Measurements from ENCODE around the gene GNAZ. TPM values are rescaled to one million over a fixed set of nuclear protein-coding genes. Genes with fewer than 3 reads are reported as not detected.

GNAZ gene
- total and polyA plus RNA-seq, 4 donors: 0.21 to 2.2 (median 0.38) TPM

- DNase-seq (ENCODE audit: low spot score): no peak
- no peak for TF ChIP-seq FOXA1 (IDR thresholded peaks at IDR 0.05)
- TF ChIP-seq JUND (IDR thresholded peaks at IDR 0.05): no peak
- TF ChIP-seq, protein P1, sequence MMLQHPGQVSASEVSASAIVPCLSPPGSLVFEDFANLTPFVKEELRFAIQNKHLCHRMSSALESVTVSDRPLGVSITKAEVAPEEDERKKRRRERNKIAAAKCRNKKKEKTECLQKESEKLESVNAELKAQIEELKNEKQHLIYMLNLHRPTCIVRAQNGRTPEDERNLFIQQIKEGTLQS (IDR thresholded peaks at IDR 0.05): no peak
- no peak for TF ChIP-seq HNF4G (IDR thresholded peaks at IDR 0.05)
- TF ChIP-seq GABPA (IDR thresholded peaks at IDR 0.05 in 1 of 2, conservative IDR thresholded peaks at IDR 0.05 in 1 of 2): no peak
- no peak for TF ChIP-seq RAD21 (IDR thresholded peaks at IDR 0.05)
- no peak for TF ChIP-seq NR2F2 (IDR thresholded peaks at IDR 0.05)
- no peak for TF ChIP-seq RXRA (IDR thresholded peaks at IDR 0.05)
- no peak for TF ChIP-seq CTCF (IDR thresholded peaks at IDR 0.05; ENCODE audit: low read depth, low read length, missing input control)
- TF ChIP-seq, protein P2, sequence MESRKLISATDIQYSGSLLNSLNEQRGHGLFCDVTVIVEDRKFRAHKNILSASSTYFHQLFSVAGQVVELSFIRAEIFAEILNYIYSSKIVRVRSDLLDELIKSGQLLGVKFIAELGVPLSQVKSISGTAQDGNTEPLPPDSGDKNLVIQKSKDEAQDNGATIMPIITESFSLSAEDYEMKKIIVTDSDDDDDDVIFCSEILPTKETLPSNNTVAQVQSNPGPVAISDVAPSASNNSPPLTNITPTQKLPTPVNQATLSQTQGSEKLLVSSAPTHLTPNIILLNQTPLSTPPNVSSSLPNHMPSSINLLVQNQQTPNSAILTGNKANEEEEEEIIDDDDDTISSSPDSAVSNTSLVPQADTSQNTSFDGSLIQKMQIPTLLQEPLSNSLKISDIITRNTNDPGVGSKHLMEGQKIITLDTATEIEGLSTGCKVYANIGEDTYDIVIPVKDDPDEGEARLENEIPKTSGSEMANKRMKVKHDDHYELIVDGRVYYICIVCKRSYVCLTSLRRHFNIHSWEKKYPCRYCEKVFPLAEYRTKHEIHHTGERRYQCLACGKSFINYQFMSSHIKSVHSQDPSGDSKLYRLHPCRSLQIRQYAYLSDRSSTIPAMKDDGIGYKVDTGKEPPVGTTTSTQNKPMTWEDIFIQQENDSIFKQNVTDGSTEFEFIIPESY (IDR thresholded peaks at IDR 0.05): no peak
- TF ChIP-seq, protein P3, sequence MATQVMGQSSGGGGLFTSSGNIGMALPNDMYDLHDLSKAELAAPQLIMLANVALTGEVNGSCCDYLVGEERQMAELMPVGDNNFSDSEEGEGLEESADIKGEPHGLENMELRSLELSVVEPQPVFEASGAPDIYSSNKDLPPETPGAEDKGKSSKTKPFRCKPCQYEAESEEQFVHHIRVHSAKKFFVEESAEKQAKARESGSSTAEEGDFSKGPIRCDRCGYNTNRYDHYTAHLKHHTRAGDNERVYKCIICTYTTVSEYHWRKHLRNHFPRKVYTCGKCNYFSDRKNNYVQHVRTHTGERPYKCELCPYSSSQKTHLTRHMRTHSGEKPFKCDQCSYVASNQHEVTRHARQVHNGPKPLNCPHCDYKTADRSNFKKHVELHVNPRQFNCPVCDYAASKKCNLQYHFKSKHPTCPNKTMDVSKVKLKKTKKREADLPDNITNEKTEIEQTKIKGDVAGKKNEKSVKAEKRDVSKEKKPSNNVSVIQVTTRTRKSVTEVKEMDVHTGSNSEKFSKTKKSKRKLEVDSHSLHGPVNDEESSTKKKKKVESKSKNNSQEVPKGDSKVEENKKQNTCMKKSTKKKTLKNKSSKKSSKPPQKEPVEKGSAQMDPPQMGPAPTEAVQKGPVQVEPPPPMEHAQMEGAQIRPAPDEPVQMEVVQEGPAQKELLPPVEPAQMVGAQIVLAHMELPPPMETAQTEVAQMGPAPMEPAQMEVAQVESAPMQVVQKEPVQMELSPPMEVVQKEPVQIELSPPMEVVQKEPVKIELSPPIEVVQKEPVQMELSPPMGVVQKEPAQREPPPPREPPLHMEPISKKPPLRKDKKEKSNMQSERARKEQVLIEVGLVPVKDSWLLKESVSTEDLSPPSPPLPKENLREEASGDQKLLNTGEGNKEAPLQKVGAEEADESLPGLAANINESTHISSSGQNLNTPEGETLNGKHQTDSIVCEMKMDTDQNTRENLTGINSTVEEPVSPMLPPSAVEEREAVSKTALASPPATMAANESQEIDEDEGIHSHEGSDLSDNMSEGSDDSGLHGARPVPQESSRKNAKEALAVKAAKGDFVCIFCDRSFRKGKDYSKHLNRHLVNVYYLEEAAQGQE (IDR thresholded peaks at IDR 0.05): no peak
- TF ChIP-seq YY1 (IDR thresholded peaks at IDR 0.05): no peak
- TF ChIP-seq FOXA2 (IDR thresholded peaks at IDR 0.05): no peak
- TF ChIP-seq MAX (IDR thresholded peaks at IDR 0.05): no peak
- TF ChIP-seq HNF4A (conservative IDR thresholded peaks at IDR 0.05): no peak
- no peak for TF ChIP-seq TAF1 (conservative IDR thresholded peaks at IDR 0.05)
- TF ChIP-seq EGR1 (IDR thresholded peaks at IDR 0.05; ENCODE audit: low read depth in 2 of 2): no peak
- TF ChIP-seq SP1 (IDR thresholded peaks at IDR 0.05): no peak
- Histone ChIP-seq H3K9me3 (ENCODE audit: control insufficient read depth in 4 of 4, low read length in 3 of 4) (no peaks in the 10 kb centered on the region), H3K27me3 (ENCODE audit: control insufficient read depth in 4 of 4, insufficient read depth in 4 of 4, low read length in 3 of 4) (no peaks in the 10 kb centered on the region), H3K4me3 (ENCODE audit: low read depth in 1 of 3, low read length in 3 of 3) (no peak overlapping the region), H3K4me1 (ENCODE audit: control insufficient read depth in 4 of 4, insufficient read depth in 4 of 4, low read length in 3 of 4) (peaks cover 0 to 4% (median 0%) of the 10 kb centered on the region in 4 donors), H3K27ac (ENCODE audit: low read depth in 1 of 2, low read length in 2 of 2) (no peak overlapping the region), H3K9ac (ENCODE audit: low read depth in 1 of 2, low read length in 2 of 2) (no peak overlapping the region), H3K36me3 (ENCODE audit: control insufficient read depth in 4 of 4, insufficient read depth in 3 of 4, low read depth in 1 of 4, low read length in 3 of 4) (no peaks in the 10 kb centered on the region)
- WGBS: 89% methylated on average over 15 of the region's 15 CpGs
Observed at GRCh38 chr22:23119494-23120414, 49.4 kb downstream of the GNAZ start.
